Liver (tissue), 9 donors: Measurements from ENCODE around the gene TDRD7. TPM values are rescaled to one million over a fixed set of nuclear protein-coding genes. Genes with fewer than 3 reads are reported as not detected.

Experiments
- DNase-seq: peaks from one replicate; pipeline ENCODE4 v3.0.0-alpha.2; 2017; ENCODE audit warnings: low spot score
- H3K27ac ChIP-seq, 2 donors: one replicate each; pipeline ENCODE4 v1.7.0; 2013; ENCODE audit warnings: inconsistent platforms in 2 of 2, low read length in 2 of 2, control low read depth in 1 of 2, low read depth in 1 of 2, mild to moderate bottlenecking in 1 of 2
- H3K27me3 ChIP-seq, 4 donors: one replicate each; pipeline versions ENCODE4 v1.6.1 to v1.7.0; 2013; ENCODE audit warnings: low read length in 3 of 4, inconsistent platforms in 1 of 4, mild to moderate bottlenecking in 1 of 4, moderate library complexity in 1 of 4; ENCODE audit not compliant: control insufficient read depth in 4 of 4, insufficient read depth in 4 of 4
- H3K36me3 ChIP-seq, 4 donors: one replicate each; pipeline versions ENCODE4 v1.6.1 to v1.7.0; 2013; ENCODE audit warnings: low read length in 3 of 4, mild to moderate bottlenecking in 3 of 4, low read depth in 1 of 4, moderate library complexity in 1 of 4; ENCODE audit not compliant: control insufficient read depth in 4 of 4, insufficient read depth in 3 of 4
- H3K4me1 ChIP-seq, 4 donors: one replicate each; pipeline versions ENCODE4 v1.6.1 to v1.7.0; 2013; ENCODE audit warnings: low read length in 3 of 4, mild to moderate bottlenecking in 3 of 4, moderate library complexity in 1 of 4; ENCODE audit not compliant: control insufficient read depth in 4 of 4, insufficient read depth in 4 of 4
- H3K4me3 ChIP-seq, 3 donors: one replicate each; pipeline versions ENCODE4 v1.6.1 to v1.7.0; 2013; ENCODE audit warnings: low read length in 3 of 3, control low read depth in 1 of 3, low read depth in 1 of 3, mild to moderate bottlenecking in 1 of 3
- H3K9ac ChIP-seq, 2 donors: one replicate each; pipeline ENCODE4 v1.7.0; 2013; ENCODE audit warnings: low read length in 2 of 2, mild to moderate bottlenecking in 2 of 2, moderate library complexity in 2 of 2, control low read depth in 1 of 2, low read depth in 1 of 2
- H3K9me3 ChIP-seq, 4 donors: one replicate each; pipeline versions ENCODE4 v1.6.1 to v1.7.0; 2013; ENCODE audit warnings: low read length in 3 of 4; ENCODE audit not compliant: control insufficient read depth in 4 of 4
- CTCF ChIP-seq: fragments of 150-350 bp; IDR thresholded peaks from 2 replicates; pipeline ENCODE4 v1.5.1; 2017; ENCODE audit warnings: improper control_type of control experiment, low read depth, low read length; ENCODE audit not compliant: missing input control
- FOXA1 ChIP-seq: IDR thresholded peaks from 2 replicates; pipeline ENCODE4 v1.6.1; 2016; ENCODE audit warnings: antibody characterized with exemption
- FOXA2 ChIP-seq: IDR thresholded peaks from 2 replicates; pipeline ENCODE4 v1.6.1; 2016; ENCODE audit warnings: antibody characterized with exemption
- GABPA ChIP-seq, 2 donors: IDR thresholded peaks in 1 of 2; conservative IDR thresholded peaks in 1 of 2; 2 replicates each; pipeline ENCODE4 v1.6.1; 2016; ENCODE audit warnings: antibody characterized with exemption in 2 of 2, mild to moderate bottlenecking in 1 of 2, moderate library complexity in 1 of 2
- HNF4G ChIP-seq: IDR thresholded peaks from 2 replicates; pipeline ENCODE4 v1.6.1; 2016; ENCODE audit warnings: antibody characterized with exemption
- JUND ChIP-seq, 2 donors: IDR thresholded peaks; 2 replicates each; pipeline ENCODE4 v1.6.1; 2016; ENCODE audit warnings: antibody characterized with exemption in 2 of 2
- MAX ChIP-seq: IDR thresholded peaks from 2 replicates; pipeline ENCODE4 v1.6.1; 2016; ENCODE audit warnings: antibody characterized with exemption
- NR2F2 ChIP-seq: IDR thresholded peaks from 2 replicates; pipeline ENCODE4 v1.6.1; 2016; ENCODE audit warnings: antibody characterized with exemption
- RAD21 ChIP-seq, 2 donors: IDR thresholded peaks; 2 replicates each; pipeline ENCODE4 v1.6.1; 2016; ENCODE audit warnings: antibody characterized with exemption in 2 of 2, mild to moderate bottlenecking in 2 of 2
- SP1 ChIP-seq: IDR thresholded peaks from 2 replicates; pipeline ENCODE4 v1.6.1; 2018; ENCODE audit warnings: antibody characterized with exemption, mild to moderate bottlenecking
- TAF1 ChIP-seq: conservative IDR thresholded peaks from 2 replicates; pipeline ENCODE4 v1.6.1; 2016; ENCODE audit warnings: antibody characterized with exemption, mild to moderate bottlenecking
- YY1 ChIP-seq: IDR thresholded peaks from 2 replicates; pipeline ENCODE4 v1.6.1; 2016; ENCODE audit warnings: antibody characterized with exemption, mild to moderate bottlenecking
- ZBTB33 ChIP-seq: IDR thresholded peaks from 2 replicates; pipeline ENCODE4 v1.6.1; 2016; ENCODE audit warnings: antibody characterized with exemption
- WGBS: extraction: QIAGEN DNeasy Blood & Tissue Kit; methylation state at CpG from one replicate; pipeline ENCODE4 v1.1.7; 2013; 5-methylcytosine and 5-hydroxymethylcytosine counted together
- polyA plus RNA-seq, 2 donors: library from polyadenylated mRNA; stranded (reverse) in 1 of 2; unstranded in 1 of 2; fragments of 200-250 nt in 1 of 2; fragments of >200 nt in 1 of 2; fragmentation: Nextera tagmentation in 1 of 2; extraction: Ambion mirVana in 1 of 2; gene quantifications; one replicate each; pipeline versions ENCODE4 v1.2.1 to v1.2.3, GENCODE V29; 2013 to 2015
- total RNA-seq, 2 donors: library from RNA; depleted of rRNA; stranded (reverse); fragments of >200 nt; gene quantifications; one replicate each; pipeline ENCODE4 v1.2.3, GENCODE V29; 2014
- TF ChIP-seq, protein P1 (sequence below): IDR thresholded peaks from 2 replicates; pipeline ENCODE4 v1.6.1; 2016; ENCODE audit warnings: antibody characterized with exemption, mild to moderate bottlenecking
- donor health status: healthy.
- donor health status: healthy.
- donor health status: healthy.
- donor health status: healthy.
- donor health status: healthy.

The TDRD7 gene
- total and polyA plus RNA-seq, 4 donors: 3.6 to 6.9 (median 5.4) TPM

- Histone ChIP-seq H3K9ac (no peak overlapping the region), H3K4me3 (no peak overlapping the region), H3K36me3 (peaks cover 0 to 15% (median 5%) of the 10 kb centered on the region in 4 donors), H3K27ac (no peak overlapping the region), H3K9me3 (no peaks in the 10 kb centered on the region), H3K27me3 (no peaks in the 10 kb centered on the region), H3K4me1 (peaks cover 5 to 8% (median 5%) of the 10 kb centered on the region in 4 donors)
- WGBS: 84% methylated on average over 2 of the region's 2 CpGs
- no peak for DNase-seq
- TF ChIP-seq NR2F2 (no peak), RAD21 (IDR thresholded peaks at IDR 0.05) (peak; percentile 70 to 73), CTCF (peak; percentile 49)
These were observed 58.2 kb downstream of the TDRD7 start for GRCh38 chr9:97470076-97470475.

GRCh38 chr9:97473717-97474116, 61.8 kb downstream of the TDRD7 start:
- no peaks in the 10 kb centered on the region for H3K27me3 ChIP-seq
- no peak for TF ChIP-seq MAX
- no peak for TF ChIP-seq GABPA (IDR thresholded peaks at IDR 0.05 in 1 of 2, conservative IDR thresholded peaks at IDR 0.05 in 1 of 2)
- no peak for TF ChIP-seq TAF1
- TF ChIP-seq ZBTB33: no peak
- TF ChIP-seq HNF4G: no peak
- TF ChIP-seq SP1: no peak
- TF ChIP-seq FOXA2: no peak
- TF ChIP-seq, protein P1, sequence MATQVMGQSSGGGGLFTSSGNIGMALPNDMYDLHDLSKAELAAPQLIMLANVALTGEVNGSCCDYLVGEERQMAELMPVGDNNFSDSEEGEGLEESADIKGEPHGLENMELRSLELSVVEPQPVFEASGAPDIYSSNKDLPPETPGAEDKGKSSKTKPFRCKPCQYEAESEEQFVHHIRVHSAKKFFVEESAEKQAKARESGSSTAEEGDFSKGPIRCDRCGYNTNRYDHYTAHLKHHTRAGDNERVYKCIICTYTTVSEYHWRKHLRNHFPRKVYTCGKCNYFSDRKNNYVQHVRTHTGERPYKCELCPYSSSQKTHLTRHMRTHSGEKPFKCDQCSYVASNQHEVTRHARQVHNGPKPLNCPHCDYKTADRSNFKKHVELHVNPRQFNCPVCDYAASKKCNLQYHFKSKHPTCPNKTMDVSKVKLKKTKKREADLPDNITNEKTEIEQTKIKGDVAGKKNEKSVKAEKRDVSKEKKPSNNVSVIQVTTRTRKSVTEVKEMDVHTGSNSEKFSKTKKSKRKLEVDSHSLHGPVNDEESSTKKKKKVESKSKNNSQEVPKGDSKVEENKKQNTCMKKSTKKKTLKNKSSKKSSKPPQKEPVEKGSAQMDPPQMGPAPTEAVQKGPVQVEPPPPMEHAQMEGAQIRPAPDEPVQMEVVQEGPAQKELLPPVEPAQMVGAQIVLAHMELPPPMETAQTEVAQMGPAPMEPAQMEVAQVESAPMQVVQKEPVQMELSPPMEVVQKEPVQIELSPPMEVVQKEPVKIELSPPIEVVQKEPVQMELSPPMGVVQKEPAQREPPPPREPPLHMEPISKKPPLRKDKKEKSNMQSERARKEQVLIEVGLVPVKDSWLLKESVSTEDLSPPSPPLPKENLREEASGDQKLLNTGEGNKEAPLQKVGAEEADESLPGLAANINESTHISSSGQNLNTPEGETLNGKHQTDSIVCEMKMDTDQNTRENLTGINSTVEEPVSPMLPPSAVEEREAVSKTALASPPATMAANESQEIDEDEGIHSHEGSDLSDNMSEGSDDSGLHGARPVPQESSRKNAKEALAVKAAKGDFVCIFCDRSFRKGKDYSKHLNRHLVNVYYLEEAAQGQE: no peak
- TF ChIP-seq FOXA1: no peak
- TF ChIP-seq JUND (IDR thresholded peaks at IDR 0.05): no peak
- no peak for TF ChIP-seq YY1
- 95% methylated on average over 3 of the region's 3 CpGs for WGBS
- DNase-seq: no peak
- no peak overlapping the region for H3K27ac ChIP-seq
- peaks cover 3 to 10% (median 7%) of the 10 kb centered on the region in 4 donors for H3K4me1 ChIP-seq
- H3K9ac ChIP-seq: no peak overlapping the region
- H3K4me3 ChIP-seq: no peak overlapping the region
- H3K36me3 ChIP-seq: peaks cover 0 to 12% (median 4%) of the 10 kb centered on the region in 4 donors
- no peaks in the 10 kb centered on the region for H3K9me3 ChIP-seq
